Kidney epithelial cell (primary cell): Measurements from ENCODE around the gene LOXHD1. TPM values are rescaled to one million over a fixed set of nuclear protein-coding genes. Genes with fewer than 3 reads are reported as not detected.
A peak's percentile ranks its signal among the peaks of the same experiment; 100 is the strongest.

Source experiments
- DNase-seq: peaks from one replicate; pipeline ENCODE4 v3.0.0-alpha.2; 2010; ENCODE audit warnings: low read depth
- H3K27me3 ChIP-seq: 2 replicates; pipeline ENCODE4 v1.6.0; 2011; ENCODE audit warnings: low read length; ENCODE audit not compliant: control insufficient read depth, insufficient read depth
- H3K36me3 ChIP-seq: 2 replicates; pipeline ENCODE4 v1.5.1; 2011; ENCODE audit warnings: low read length; ENCODE audit not compliant: control insufficient read depth, insufficient read depth
- H3K4me3 ChIP-seq: 2 replicates; pipeline ENCODE4 v1.5.1; 2011; ENCODE audit warnings: low read depth, mild to moderate bottlenecking, control low read depth, low read length
- total RNA-seq: library from RNA; depleted of rRNA; stranded (reverse); fragments of >200 nt; gene quantifications from 2 replicates; pipeline ENCODE4 v1.2.3, GENCODE V29; 2015
- TF ChIP-seq, protein P1 (sequence below): IDR thresholded peaks from 2 replicates; pipeline ENCODE4 v1.5.1; 2011; ENCODE audit warnings: mild to moderate bottlenecking, moderate library complexity, low read length, control low read depth, inconsistent platforms; ENCODE audit not compliant: insufficient read depth, poor library complexity, severe bottlenecking

LOXHD1 gene
- total RNA-seq, 1 donor from 2014 or later, result 0.08 TPM

DNA sequence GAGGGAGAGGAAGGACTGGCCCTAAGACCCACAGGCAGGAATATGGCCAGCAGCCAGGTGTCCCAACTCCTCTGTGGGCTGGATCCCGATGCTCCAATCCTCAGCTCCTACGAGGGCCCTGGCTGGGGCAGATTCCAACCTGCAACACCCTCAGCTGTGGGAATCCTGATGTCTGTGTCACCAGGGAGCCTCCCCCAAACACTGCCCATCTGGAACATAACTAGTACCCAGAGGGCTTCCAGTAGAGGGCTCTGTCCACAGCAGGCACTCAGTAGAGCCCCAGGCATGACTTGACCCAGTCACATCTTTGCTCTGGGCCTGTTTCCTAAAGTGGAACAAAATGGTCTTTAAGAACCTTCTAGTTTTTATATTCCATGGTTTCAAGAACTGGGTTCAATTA, 20.6 kb upstream of the LOXHD1 start:
- Histone ChIP-seq H3K27me3 (no peaks in the 10 kb centered on the region), H3K36me3 (no peaks in the 10 kb centered on the region), H3K4me3 (no peak overlapping the region)
- TF ChIP-seq, protein P1, sequence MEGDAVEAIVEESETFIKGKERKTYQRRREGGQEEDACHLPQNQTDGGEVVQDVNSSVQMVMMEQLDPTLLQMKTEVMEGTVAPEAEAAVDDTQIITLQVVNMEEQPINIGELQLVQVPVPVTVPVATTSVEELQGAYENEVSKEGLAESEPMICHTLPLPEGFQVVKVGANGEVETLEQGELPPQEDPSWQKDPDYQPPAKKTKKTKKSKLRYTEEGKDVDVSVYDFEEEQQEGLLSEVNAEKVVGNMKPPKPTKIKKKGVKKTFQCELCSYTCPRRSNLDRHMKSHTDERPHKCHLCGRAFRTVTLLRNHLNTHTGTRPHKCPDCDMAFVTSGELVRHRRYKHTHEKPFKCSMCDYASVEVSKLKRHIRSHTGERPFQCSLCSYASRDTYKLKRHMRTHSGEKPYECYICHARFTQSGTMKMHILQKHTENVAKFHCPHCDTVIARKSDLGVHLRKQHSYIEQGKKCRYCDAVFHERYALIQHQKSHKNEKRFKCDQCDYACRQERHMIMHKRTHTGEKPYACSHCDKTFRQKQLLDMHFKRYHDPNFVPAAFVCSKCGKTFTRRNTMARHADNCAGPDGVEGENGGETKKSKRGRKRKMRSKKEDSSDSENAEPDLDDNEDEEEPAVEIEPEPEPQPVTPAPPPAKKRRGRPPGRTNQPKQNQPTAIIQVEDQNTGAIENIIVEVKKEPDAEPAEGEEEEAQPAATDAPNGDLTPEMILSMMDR, result peak; percentile 54
- peak; percentile 35 for DNase-seq

GRCh38 chr18:46676182-46676835, 19.3 kb upstream of the LOXHD1 start:
- no peaks in the 10 kb centered on the region for H3K36me3 ChIP-seq
- DNase-seq, result peak; percentile 88
- no peaks in the 10 kb centered on the region for H3K27me3 ChIP-seq
- no peak overlapping the region for H3K4me3 ChIP-seq
- TF ChIP-seq, protein P1, result no peak

DNA sequence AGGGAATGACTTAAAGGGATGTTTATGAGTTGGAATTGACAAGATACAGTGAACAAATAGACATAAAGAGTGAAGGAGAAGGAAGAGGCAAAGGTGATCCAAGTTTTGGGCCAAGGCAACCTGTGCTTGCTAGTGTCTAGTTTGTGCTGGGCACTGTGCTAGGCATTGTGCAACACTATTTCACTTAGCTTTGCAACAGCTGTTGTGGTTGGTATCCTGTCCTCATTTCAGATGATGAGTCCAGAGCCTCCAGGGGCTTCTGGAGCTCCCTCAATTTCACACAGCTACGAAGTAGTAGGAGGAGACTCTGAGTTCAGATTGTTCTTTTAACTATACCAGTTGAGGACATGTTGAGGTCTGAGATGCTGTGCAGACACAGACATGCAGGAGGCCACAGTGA, 18.1 kb upstream of the LOXHD1 start:
- DNase-seq, result no peak
- H3K4me3 ChIP-seq, result no peak overlapping the region
- H3K36me3 ChIP-seq, result no peaks in the 10 kb centered on the region
- no peaks in the 10 kb centered on the region for H3K27me3 ChIP-seq
- TF ChIP-seq, protein P1, result no peak

- no peak for DNase-seq
- H3K27me3 ChIP-seq, result no peaks in the 10 kb centered on the region
Observed at GRCh38 chr18:46672062-46672970, 15.3 kb upstream of the LOXHD1 start.

DNA sequence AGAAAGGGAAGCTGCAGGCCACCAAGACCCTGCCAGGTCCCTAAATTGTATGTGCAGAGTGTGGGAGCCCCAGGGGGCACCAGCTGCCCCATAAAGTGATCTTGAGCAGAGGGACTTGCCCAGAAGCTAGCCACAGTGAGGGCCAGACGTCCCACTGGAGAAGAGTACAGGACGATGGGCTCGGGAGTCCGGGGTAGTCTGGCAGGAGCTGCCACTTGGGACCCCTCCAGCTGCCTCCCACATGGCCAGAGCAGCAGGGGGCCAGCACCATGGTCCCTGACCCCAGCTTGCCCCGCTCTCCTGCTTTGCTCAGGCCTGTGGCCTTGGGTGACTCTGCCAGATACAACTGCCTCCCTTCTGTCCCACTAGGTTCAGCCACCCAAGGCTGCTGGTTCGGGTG, 11.7 kb upstream of the LOXHD1 start:
- Histone ChIP-seq H3K4me3 (no peak overlapping the region), H3K27me3 (peaks cover 2% of the 10 kb centered on the region), H3K36me3 (no peaks in the 10 kb centered on the region)
- DNase-seq, result no peak
- TF ChIP-seq, protein P1, result no peak

More at GRCh38 chr18:46672062-46672970, 15.3 kb upstream of the LOXHD1 start:
- Histone ChIP-seq H3K4me3 (no peak overlapping the region), H3K36me3 (no peaks in the 10 kb centered on the region)
- TF ChIP-seq, protein P1, result no peak
